Erythroblast (primary cell): Measurements from ENCODE around the gene SSTR1.

Source experiments
- GATA1 ChIP-seq: IDR thresholded peaks from 2 replicates; pipeline ENCODE4 v1.6.1; 2011; ENCODE audit warnings: low read depth, mild to moderate bottlenecking, control low read depth, low read length, moderate library complexity
- POLR2A ChIP-seq: IDR thresholded peaks from 2 replicates; pipeline ENCODE4 v1.6.1; 2011; ENCODE audit warnings: mild to moderate bottlenecking, low read length

DNA sequence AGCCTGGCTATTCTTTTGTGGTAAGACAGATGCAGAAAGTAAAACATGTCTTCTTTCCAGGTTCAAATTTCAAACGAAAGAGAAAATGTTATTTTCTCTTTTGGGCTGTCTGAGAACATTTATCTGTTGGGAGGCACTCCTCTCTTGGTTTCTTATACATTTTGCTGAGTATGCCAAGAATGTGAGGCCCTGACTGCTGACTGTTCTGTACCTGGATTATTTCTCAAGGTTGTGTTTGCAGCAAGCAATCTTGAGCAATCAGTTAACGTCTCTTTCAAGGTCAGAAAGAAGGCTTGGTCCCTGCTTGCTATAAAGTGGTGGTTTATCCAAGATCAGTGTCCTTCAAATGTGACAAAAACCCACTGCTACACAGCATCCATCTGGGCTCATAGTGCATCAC lies 9.8 kb downstream of the SSTR1 start:
- TF ChIP-seq POLR2A (no peak), GATA1 (no peak)
